OCI-LY7 (cell line): ENCODE results near the gene ARHGAP24.

Source experiments
- CTCF ChIP-seq: fragments of 200-600 bp; sonication (generic); conservative IDR thresholded peaks from 2 replicates; pipeline ENCODE4 v1.5.1; 2014; ENCODE audit warnings: mild to moderate bottlenecking, antibody characterized with exemption, low read length, moderate library complexity, mixed read lengths
- EZH2phosphoT487 ChIP-seq: fragments of 200-600 bp; sonication (generic); IDR thresholded peaks from 2 replicates; pipeline ENCODE4 v1.6.1; 2018; ENCODE audit warnings: low read depth, borderline replicate concordance, mild to moderate bottlenecking, mixed run types, antibody characterized with exemption, low read length, moderate library complexity, mixed read lengths

GRCh38 chr4:85544751-85545150 is 69.8 kb downstream of the ARHGAP24 start:
- no peak for TF ChIP-seq CTCF
- TF ChIP-seq EZH2phosphoT487: no peak
